NB4 (cell line): ENCODE measurements around the gene DDX39A.

Experiments
- DNase-seq: peaks from one replicate; pipeline ENCODE4 v3.0.0; 2010; ENCODE audit warnings: low read depth
- H3K4me3 ChIP-seq: one replicate; pipeline ENCODE4 v1.5.1; 2011; ENCODE audit warnings: mild to moderate bottlenecking, low read depth, low read length, moderate library complexity
- CTCF ChIP-seq: IDR thresholded peaks from one replicate; pipeline ENCODE4 v1.5.1; 2012; ENCODE audit warnings: low read depth, low read length
- MAX ChIP-seq: IDR thresholded peaks from 2 replicates; pipeline ENCODE4 v1.6.1; 2011; ENCODE audit warnings: low read depth, low read length
- MYC ChIP-seq: IDR thresholded peaks from 2 replicates; pipeline ENCODE4 v1.6.1; 2011; ENCODE audit warnings: low read depth, low read length
- POLR2A ChIP-seq: IDR thresholded peaks from 2 replicates; pipeline ENCODE4 v1.6.1; 2011; ENCODE audit warnings: mild to moderate bottlenecking; ENCODE audit not compliant: insufficient read length; ENCODE audit errors: extremely low read depth

Gene DDX39A

GRCh38 chr19:14395262-14395661 is 23.9 kb downstream of the DDX39A start:
- DNase-seq, result no peak
- TF ChIP-seq POLR2A, result no peak
- no peak for TF ChIP-seq CTCF
- no peak for TF ChIP-seq MYC
- no peak for TF ChIP-seq MAX
- H3K4me3 ChIP-seq, result no peak overlapping the region

- no peak for TF ChIP-seq CTCF
- no peak for TF ChIP-seq POLR2A
- TF ChIP-seq MAX, result no peak
- no peak for TF ChIP-seq MYC
- no peak overlapping the region for H3K4me3 ChIP-seq
- DNase-seq, result no peak
Measured at GRCh38 chr19:14394167-14394566, 25.0 kb downstream of the DDX39A start.

- TF ChIP-seq POLR2A (no peak), CTCF (no peak), MAX (no peak), MYC (no peak)
- no peak overlapping the region for H3K4me3 ChIP-seq
- no peak for DNase-seq
Measured at GRCh38 chr19:14393329-14393728, 25.8 kb downstream of the DDX39A start.

- no peak overlapping the region for H3K4me3 ChIP-seq
- DNase-seq, result no peak
- TF ChIP-seq POLR2A (no peak), CTCF (no peak), MYC (no peak), MAX (no peak)
Measured at GRCh38 chr19:14391156-14391821, 27.9 kb downstream of the DDX39A start.

- no peak for TF ChIP-seq MAX
- no peak for TF ChIP-seq CTCF
- no peak for TF ChIP-seq POLR2A
- TF ChIP-seq MYC, result no peak
- no peak overlapping the region for H3K4me3 ChIP-seq
- no peak for DNase-seq
Measured at GRCh38 chr19:14390548-14390947, 28.6 kb downstream of the DDX39A start.
